IPS DF 19.7 (cell line): ENCODE measurements around the gene COMMD3.

Source experiments
- DNase-seq: peaks from one replicate; pipeline ENCODE4 v3.0.0-alpha.2; 2013; ENCODE audit warnings: low read depth, low spot score

The COMMD3 gene

DNA sequence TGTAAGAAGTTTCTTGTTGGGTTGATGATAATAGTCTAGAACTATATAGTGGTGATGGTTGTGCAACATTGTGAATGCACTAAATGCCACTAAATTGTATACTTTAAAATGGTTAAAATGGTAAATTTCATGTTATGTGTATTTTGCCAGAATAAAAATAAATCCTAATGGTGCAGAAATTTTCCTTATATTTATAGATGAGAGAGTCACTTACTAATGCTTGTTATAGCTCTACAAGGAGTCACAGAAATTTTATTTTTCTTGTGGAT is 50.2 kb downstream of the COMMD3 start:
- DNase-seq, result no peak

GRCh38 chr10:22366771-22367170 is 50.6 kb downstream of the COMMD3 start:
- no peak for DNase-seq

GRCh38 chr10:22367471-22367870 is 51.3 kb downstream of the COMMD3 start:
- no peak for DNase-seq

DNA sequence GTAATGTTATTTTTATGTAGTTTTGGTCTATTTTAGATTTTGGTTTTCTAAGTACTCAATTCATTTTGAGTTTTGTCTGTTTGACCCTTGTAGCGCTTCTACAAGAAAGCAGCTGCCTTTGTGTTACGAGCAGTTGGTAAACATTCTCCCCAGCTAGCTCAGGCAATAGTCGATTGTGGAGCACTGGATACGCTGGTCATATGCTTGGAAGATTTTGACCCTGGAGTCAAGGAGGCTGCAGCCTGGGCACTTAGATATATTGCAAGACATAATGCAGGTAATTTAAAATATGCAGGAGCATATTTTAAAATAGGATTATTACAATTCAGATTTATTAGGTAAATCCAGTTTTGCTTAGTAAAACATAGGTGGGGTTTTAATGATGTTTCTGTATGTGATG is 52.2 kb downstream of the COMMD3 start:
- no peak for DNase-seq

GRCh38 chr10:22368981-22369380 is 52.8 kb downstream of the COMMD3 start:
- DNase-seq, result no peak

DNA sequence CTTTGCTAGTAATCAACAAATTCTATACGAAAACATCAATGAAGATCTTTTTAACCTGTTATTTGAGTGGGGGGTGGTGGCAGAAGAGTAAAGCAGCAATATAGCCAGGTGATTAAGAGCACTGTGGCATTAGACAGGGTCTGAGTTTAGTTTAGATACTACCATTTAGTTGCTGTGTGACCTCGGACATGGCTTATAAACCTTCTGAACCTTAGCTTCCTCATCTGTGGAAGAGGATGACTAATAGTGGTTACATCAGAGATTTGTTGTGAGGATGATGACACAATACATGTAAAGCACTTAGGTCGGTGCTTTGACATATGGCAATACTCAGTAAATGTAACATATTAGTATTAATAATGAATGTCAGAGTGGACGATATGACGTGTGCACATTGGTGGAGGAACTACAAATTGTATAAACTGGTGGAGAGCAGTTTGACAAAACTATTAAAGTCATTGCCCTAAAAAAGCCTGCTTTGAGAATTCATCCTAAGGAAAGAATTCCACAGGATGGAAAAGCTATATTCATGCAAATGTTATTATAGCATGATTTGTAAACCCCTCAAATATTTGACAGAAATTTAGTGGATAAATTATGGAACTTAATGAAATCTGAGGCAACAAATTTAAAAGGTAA is 53.4 kb downstream of the COMMD3 start:
- no peak for DNase-seq
